ENCODE data around the gene ELL.

The ELL gene

DNA sequence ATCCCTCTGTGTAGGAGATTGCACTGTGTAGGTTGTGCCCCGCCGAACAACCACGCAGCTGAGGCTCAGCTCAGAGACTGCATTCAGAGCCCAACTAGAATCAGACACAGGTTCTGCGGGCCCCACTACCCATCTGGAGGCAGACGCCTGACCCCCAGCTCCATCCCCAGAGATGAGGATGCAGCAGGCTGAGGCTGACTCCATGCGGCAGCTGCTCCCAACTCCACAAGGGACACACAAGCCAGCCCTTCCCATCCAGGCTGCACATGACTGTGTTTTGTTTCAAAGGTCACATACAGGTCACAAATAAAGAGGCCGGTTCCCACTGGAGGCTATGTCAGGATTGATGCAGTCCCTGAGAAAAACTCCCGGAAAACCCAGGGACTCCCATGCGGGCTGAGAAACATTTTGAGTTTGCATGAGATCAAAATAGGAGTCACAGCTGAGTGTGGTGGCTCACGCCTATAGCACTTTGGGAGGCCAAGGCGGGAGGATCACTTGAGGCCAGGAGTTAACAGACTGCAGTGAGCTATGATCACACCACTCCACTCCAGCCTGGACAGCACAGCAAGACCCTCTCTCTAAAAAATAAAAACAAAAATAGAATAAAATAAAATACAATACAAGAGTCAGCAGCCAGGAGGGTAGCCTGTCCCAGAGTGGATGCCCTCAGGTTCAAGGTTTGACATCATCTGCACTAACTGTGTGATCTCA is 14.0 kb downstream of the ELL start:
- no peak overlapping the region for H3K4me3 ChIP-seq (ENCODE audit: low read depth, low read length)
- DNase-seq (ENCODE audit: low read depth), result no peak

- no peak for DNase-seq (ENCODE audit: low read depth)
- no peak overlapping the region for H3K4me3 ChIP-seq (ENCODE audit: low read depth, low read length)
Observed at GRCh38 chr19:18507021-18507726, 14.7 kb downstream of the ELL start.

DNA sequence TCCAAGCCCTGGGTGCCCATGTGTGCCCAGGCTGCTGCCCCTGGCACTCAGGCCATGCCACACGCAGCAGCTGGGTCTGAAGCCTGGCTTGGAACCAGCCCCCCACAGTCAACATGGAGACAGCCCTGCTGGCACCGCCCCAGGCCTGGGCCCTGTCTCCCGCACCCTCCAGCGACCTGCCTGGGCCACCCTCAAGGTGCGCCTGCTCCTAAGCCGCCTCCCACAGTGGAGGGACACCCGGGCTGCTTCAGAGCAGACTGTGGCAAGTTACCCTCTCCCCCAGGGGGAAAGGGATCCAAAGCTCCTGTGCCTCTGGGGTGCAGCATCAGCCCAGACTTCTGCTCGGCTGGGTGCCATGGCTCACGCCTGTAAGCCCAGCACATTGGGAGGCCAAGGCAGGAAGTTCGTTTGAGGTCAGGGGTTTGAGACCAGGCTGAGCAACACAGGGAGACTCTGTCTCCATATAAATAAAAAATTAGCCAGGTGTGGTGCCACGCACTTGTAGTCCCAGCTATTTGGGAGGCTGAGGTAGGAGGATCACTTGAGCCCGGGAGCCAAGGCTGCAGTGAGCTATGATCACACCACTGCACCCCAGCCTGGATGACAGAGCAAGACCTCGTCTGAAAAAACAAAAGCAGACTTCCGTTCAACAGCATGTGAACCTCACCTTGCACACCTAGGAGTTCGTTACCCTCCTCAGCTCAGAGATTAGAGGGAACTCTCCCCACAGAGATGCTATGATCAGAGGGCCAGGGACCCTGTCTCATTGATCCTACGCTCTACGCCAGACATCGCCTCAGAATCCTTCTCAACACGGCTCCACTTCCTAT is 15.6 kb downstream of the ELL start:
- H3K4me3 ChIP-seq (ENCODE audit: low read depth, low read length), result no peak overlapping the region
- DNase-seq (ENCODE audit: low read depth), result no peak

DNA sequence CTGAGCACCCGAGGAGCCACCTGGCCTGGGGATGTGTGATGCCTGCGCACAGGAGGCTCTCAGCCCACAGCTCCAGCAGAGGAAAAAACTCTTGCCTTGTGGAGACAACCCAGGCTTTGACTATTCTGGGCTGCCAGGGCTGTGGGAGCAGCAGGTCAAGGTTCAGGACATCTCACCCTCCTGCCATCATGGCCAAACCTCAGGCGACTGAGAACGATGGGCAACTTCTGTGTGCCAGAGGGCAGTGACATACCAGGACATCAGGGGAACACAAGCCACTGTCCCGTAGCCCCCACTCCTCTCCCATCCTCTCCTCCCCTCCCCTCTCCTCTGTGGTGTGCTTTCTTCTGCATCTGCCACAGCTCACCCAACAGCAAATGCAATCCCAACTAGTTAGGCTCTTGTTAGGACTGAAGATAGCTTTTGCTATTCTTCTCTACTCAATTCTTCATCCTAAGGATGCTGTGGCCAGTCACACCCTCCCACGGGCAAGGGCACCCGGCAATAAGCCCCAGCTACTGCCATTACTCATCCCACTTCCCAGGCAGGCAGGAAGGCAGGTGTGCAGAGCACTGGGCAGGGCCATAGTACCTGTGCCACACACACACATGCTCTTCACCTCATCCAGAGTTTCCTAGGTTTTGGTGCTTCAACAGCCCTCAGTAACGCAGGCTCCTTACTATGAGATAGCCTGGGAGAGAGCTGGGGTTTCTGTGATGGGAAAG is 16.8 kb downstream of the ELL start:
- H3K4me3 ChIP-seq (ENCODE audit: low read depth, low read length), result no peak overlapping the region
- DNase-seq (ENCODE audit: low read depth), result no peak

DNA sequence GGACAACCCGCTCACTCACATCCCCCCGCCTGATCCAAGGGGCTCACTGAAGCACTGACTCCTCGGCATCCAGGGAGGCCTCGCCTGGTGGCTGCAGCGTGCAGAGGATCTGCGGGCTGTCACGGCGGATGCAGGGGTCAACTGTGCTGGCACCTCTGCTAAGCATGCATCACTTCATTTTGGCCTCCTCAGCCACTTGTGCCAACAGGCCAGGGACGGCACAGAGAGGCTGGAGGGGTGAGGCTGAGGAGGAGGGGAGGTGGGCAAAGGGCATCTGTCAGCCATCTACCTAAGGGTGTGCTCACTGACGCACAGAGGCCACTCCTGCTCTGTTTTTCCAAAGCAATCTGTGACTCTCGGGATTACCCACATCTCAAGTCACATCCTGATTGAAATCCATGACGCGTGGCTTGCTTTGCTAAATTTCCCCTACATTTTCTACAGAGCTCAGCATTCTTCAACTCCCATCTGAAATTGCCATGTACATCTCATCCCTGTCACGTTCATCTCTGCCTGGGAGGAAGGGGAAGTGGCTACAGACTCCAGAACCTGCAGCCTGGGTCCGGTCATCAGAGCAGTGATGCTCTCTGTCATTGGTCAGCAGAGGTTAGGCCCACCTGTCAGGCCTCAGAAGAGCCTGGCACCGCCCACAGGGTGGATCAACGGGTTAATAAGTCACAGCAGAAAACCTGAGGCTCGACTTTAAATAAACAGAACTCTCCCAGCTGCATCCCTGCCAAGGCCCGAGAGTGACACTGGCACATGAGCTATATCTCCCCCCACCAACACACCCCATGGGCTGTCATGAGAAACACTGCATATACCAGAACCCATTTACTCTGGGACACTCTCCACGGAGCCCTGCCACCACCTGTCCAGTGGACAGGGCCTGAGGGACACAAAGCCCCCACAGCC is 17.6 kb downstream of the ELL start:
- no peak for DNase-seq (ENCODE audit: low read depth)
- no peak overlapping the region for H3K4me3 ChIP-seq (ENCODE audit: low read depth, low read length)

- no peak overlapping the region for H3K4me3 ChIP-seq (ENCODE audit: low read depth, low read length)
Observed at GRCh38 chr19:18503337-18503970, 18.4 kb downstream of the ELL start.

GRCh38 chr19:18502638-18503294 is 19.1 kb downstream of the ELL start:
- no peak overlapping the region for H3K4me3 ChIP-seq (ENCODE audit: low read depth, low read length)
- DNase-seq (ENCODE audit: low read depth), result no peak

More at GRCh38 chr19:18503337-18503970, 18.4 kb downstream of the ELL start:
- no peak for DNase-seq (ENCODE audit: low read depth)

- H3K4me3 ChIP-seq (ENCODE audit: low read depth, low read length), result no peak overlapping the region
- no peak for DNase-seq (ENCODE audit: low read depth)
Observed at GRCh38 chr19:18502246-18502637, 19.6 kb downstream of the ELL start.

GRCh38 chr19:18501832-18502231 is 20.0 kb downstream of the ELL start:
- DNase-seq (ENCODE audit: low read depth), result no peak
- H3K4me3 ChIP-seq (ENCODE audit: low read depth, low read length), result no peak overlapping the region

- H3K4me3 ChIP-seq (ENCODE audit: low read depth, low read length), result no peak overlapping the region
- DNase-seq (ENCODE audit: low read depth), result no peak
Observed at GRCh38 chr19:18501351-18501750, 20.5 kb downstream of the ELL start.

- DNase-seq (ENCODE audit: low read depth), result no peak
- no peak overlapping the region for H3K4me3 ChIP-seq (ENCODE audit: low read depth, low read length)
Observed at GRCh38 chr19:18500799-18501198, 21.1 kb downstream of the ELL start.

DNA sequence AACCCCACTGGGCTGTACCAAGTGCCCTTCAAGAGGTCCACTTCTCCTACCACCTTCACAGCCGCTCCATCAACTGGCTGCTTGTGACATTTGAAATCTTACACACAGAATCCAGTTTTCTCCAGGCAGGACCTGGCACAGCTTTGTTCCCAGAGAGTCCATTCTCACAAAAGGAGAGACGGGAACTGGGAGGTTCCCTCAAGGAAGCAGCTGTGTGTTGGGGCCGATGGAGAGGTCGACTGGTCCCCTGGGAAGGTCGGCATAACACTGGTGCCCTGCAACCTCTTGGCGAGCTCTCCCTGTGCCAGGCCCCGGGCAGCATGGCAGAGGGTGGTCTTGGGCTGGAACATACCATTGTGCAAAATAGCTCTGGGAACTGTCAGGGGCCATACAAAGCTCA is 21.5 kb downstream of the ELL start:
- H3K4me3 ChIP-seq (ENCODE audit: low read depth, low read length), result no peak overlapping the region
- DNase-seq (ENCODE audit: low read depth), result no peak

DNA sequence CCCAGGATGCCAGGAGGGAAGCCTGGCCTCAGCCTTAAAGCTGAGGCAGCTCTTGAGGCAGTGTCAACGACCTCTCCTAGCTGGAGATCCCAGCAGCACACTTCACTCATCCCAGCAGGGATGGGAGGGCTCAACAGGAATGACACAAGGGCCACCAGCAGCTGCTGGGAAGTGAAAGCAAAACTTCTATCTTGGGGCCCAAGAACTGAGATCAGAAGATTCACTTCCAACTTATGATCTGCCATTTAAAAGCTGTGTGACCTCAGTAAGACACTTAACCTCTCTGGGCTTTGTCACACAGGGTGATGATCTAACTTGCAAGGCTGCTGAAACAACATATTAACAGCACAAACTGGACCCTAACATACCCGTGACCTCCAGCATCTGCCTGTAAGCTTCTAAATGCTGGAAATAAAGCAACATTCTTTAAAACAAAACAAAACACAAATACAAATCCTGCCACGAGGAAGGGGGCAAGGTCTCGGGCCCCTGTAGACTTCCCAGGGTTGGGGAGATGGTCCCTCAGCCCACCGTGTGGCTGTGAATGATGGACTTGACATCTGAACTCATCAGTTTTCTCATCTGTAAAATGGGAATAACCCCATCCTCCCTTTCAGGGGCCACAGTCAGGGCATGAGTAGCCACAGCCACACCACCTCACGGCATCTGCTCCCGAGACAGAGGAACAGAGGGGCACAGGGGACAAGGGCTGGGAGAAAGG is 22.7 kb downstream of the ELL start:
- DNase-seq (ENCODE audit: low read depth), result no peak

GRCh38 chr19:18496980-18497256 is 25.0 kb downstream of the ELL start:
- DNase-seq (ENCODE audit: low read depth), result no peak
- H3K4me3 ChIP-seq (ENCODE audit: low read depth, low read length), result no peak overlapping the region

More for the DNA sequence above, 22.7 kb downstream of the ELL start:
- H3K4me3 ChIP-seq (ENCODE audit: low read depth, low read length), result no peak overlapping the region

DNA sequence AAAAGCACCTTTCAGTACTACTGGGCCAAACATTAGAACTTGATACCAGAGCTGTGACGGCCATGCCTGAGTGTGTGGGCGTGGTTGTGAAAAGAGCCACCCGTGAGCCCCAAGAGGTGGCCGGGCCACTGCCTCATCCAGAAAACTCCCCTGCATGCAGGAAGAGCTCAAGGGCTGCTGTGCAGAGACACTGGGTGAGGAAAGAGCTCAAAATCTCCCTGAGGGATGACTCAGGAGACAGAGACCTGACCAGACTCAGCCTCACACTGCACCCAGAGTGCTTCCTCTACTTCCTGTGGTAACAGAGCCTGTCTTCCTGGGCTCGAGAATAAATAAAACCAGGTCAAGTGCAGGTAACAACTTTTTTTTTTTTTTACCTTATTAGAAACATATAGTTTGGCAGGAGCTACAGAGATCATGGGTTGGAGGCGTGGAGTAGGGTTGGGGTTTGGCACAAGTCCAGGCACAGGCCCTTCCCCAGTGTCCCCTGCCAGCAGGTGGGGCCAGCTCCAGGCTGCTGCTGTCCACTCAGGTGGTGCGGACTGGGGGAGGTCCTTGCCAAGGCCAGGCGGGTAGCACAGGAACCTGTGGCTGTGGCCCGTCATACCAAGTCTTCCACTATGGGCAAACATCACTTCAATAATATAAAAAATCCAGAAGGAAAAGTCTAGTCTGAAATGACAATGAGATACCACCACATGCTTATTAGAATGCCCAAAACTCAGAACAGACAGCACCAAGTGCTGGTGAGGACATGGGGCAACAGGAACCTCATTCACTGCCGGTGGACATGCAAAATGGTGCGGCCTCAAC is 25.5 kb downstream of the ELL start:
- DNase-seq (ENCODE audit: low read depth), result no peak
- no peak overlapping the region for H3K4me3 ChIP-seq (ENCODE audit: low read depth, low read length)

- no peak for DNase-seq (ENCODE audit: low read depth)
- no peak overlapping the region for H3K4me3 ChIP-seq (ENCODE audit: low read depth, low read length)
Observed at GRCh38 chr19:18495204-18495911, 26.5 kb downstream of the ELL start.

Data from skeletal muscle cell (primary cell).